Astrocyte (in vitro differentiated cells and primary cell): ENCODE measurements around the gene FBXO48.

Experiments
- CTCF ChIP-seq: IDR thresholded peaks from 2 replicates; pipeline ENCODE4 v1.5.1; 2011; ENCODE audit warnings: low read depth, mild to moderate bottlenecking, inconsistent platforms, low read length, moderate library complexity; ENCODE audit not compliant: insufficient read depth
- EZH2 ChIP-seq: IDR thresholded peaks from 2 replicates; pipeline ENCODE4 v1.6.1; 2012; ENCODE audit warnings: mild to moderate bottlenecking, low read length, inconsistent platforms; ENCODE audit not compliant: insufficient read depth

GRCh38 chr2:68429311-68429826 lies 37.7 kb downstream of the FBXO48 start:
- TF ChIP-seq CTCF (no peak), EZH2 (no peak)
